ENCODE measurements around the gene PDE7B. TPM values are rescaled to one million over a fixed set of nuclear protein-coding genes. Genes with fewer than 3 reads are reported as not detected.

PDE7B gene
- total and polyA plus RNA-seq, 4 donors: 0.75 to 5.2 (median 1.3) TPM

- TF ChIP-seq SP1 (IDR thresholded peaks at IDR 0.05) (no peak), HNF4G (IDR thresholded peaks at IDR 0.05) (no peak)
Measured at GRCh38 chr6:136086686-136087085, 235.2 kb downstream of the PDE7B start (continued).

GRCh38 chr6:136087986-136088385, 236.5 kb downstream of the PDE7B start:
- Histone ChIP-seq H3K4me3 (ENCODE audit: low read depth in 1 of 3, low read length in 3 of 3) (no peak overlapping the region), H3K27me3 (ENCODE audit: control insufficient read depth in 4 of 4, insufficient read depth in 4 of 4, low read length in 3 of 4) (no peaks in the 10 kb centered on the region), H3K27ac (ENCODE audit: low read depth in 1 of 2, low read length in 2 of 2) (no peak overlapping the region), H3K9me3 (ENCODE audit: control insufficient read depth in 4 of 4, low read length in 3 of 4) (no peaks in the 10 kb centered on the region), H3K4me1 (ENCODE audit: control insufficient read depth in 4 of 4, insufficient read depth in 4 of 4, low read length in 3 of 4) (peaks cover 0 to 1% (median 0%) of the 10 kb centered on the region in 4 donors), H3K36me3 (ENCODE audit: control insufficient read depth in 4 of 4, insufficient read depth in 3 of 4, low read depth in 1 of 4, low read length in 3 of 4) (no peaks in the 10 kb centered on the region), H3K9ac (ENCODE audit: low read depth in 1 of 2, low read length in 2 of 2) (no peak overlapping the region)
- DNase-seq (ENCODE audit: low spot score): no peak
- 92% methylated on average over 6 of the region's 6 CpGs for WGBS
- no peak for TF ChIP-seq RAD21 (IDR thresholded peaks at IDR 0.05)
- no peak for TF ChIP-seq HNF4A (conservative IDR thresholded peaks at IDR 0.05)
- no peak for TF ChIP-seq GABPA (IDR thresholded peaks at IDR 0.05 in 1 of 2, conservative IDR thresholded peaks at IDR 0.05 in 1 of 2)
- TF ChIP-seq MAX (IDR thresholded peaks at IDR 0.05): no peak
- no peak for TF ChIP-seq FOXA1 (IDR thresholded peaks at IDR 0.05)
- no peak for TF ChIP-seq TAF1 (conservative IDR thresholded peaks at IDR 0.05)
- TF ChIP-seq CTCF (IDR thresholded peaks at IDR 0.05; ENCODE audit: low read depth, low read length, missing input control): no peak
- no peak for TF ChIP-seq REST (IDR thresholded peaks at IDR 0.05)
- no peak for TF ChIP-seq JUND (IDR thresholded peaks at IDR 0.05)
- TF ChIP-seq ZBTB33 (IDR thresholded peaks at IDR 0.05): no peak
- no peak for TF ChIP-seq FOXA2 (IDR thresholded peaks at IDR 0.05)

GRCh38 chr6:136088693-136089092, 237.2 kb downstream of the PDE7B start:
- no peaks in the 10 kb centered on the region for H3K9me3 ChIP-seq (ENCODE audit: control insufficient read depth in 4 of 4, low read length in 3 of 4)
- no peak overlapping the region for H3K9ac ChIP-seq (ENCODE audit: low read depth in 1 of 2, low read length in 2 of 2)
- H3K27me3 ChIP-seq (ENCODE audit: control insufficient read depth in 4 of 4, insufficient read depth in 4 of 4, low read length in 3 of 4): no peaks in the 10 kb centered on the region
- no peak overlapping the region for H3K4me3 ChIP-seq (ENCODE audit: low read depth in 1 of 3, low read length in 3 of 3)
- DNase-seq (ENCODE audit: low spot score): no peak
- no peaks in the 10 kb centered on the region for H3K4me1 ChIP-seq (ENCODE audit: control insufficient read depth in 4 of 4, insufficient read depth in 4 of 4, low read length in 3 of 4)
- TF ChIP-seq ATF3 (IDR thresholded peaks at IDR 0.05) (no peak), CTCF (IDR thresholded peaks at IDR 0.05; ENCODE audit: low read depth, low read length, missing input control) (no peak), TAF1 (conservative IDR thresholded peaks at IDR 0.05) (no peak), HNF4A (conservative IDR thresholded peaks at IDR 0.05) (no peak), EGR1 (IDR thresholded peaks at IDR 0.05; ENCODE audit: low read depth in 2 of 2) (no peak), FOXA1 (IDR thresholded peaks at IDR 0.05) (no peak), RXRA (IDR thresholded peaks at IDR 0.05) (no peak), SP1 (IDR thresholded peaks at IDR 0.05) (no peak)
- H3K27ac ChIP-seq (ENCODE audit: low read depth in 1 of 2, low read length in 2 of 2): no peak overlapping the region
- H3K36me3 ChIP-seq (ENCODE audit: control insufficient read depth in 4 of 4, insufficient read depth in 3 of 4, low read depth in 1 of 4, low read length in 3 of 4): no peaks in the 10 kb centered on the region
- WGBS: 93% methylated on average over 5 of the region's 5 CpGs
